ENCODE measurements around the gene LRRC28. TPM values are rescaled to one million over a fixed set of nuclear protein-coding genes. Genes with fewer than 3 reads are reported as not detected.
"Not testable (repeated sequence)": the region's sequence is repeated elsewhere in the genome, so short reads cannot be mapped to it uniquely, and the experiment has no call there.

Gene LRRC28
- total and polyA plus RNA-seq, 3 donors from 2014 or later, result 78.9 to 100.0 (median 97.1) TPM

GRCh38 chr15:99390667-99391066 lies 139.4 kb downstream of the LRRC28 start:
- Histone ChIP-seq H3K36me3 (ENCODE audit: low read depth, missing control alignments) (no peaks in the 10 kb centered on the region), H3K4me1 (no peaks in the 10 kb centered on the region), H3K27me3 (no peaks in the 10 kb centered on the region), H3K27ac (no peak overlapping the region), H3K4me3 (no peak overlapping the region), H3K9me3 (no peaks in the 10 kb centered on the region)
- intact Hi-C loops (cut with DNase I; ENCODE audit: low total_unique reads), result no loop called here
- 63 to 73% methylated on average over 5 of the region's 5 CpGs for WGBS, 2 donors
- no peak for DNase-seq
- TF ChIP-seq CTCF (IDR thresholded peaks at IDR 0.05) (no peak), POLR2A (IDR thresholded peaks at IDR 0.05) (no peak)

- H3K4me1 ChIP-seq, result no peaks in the 10 kb centered on the region
- no peaks in the 10 kb centered on the region for H3K9me3 ChIP-seq
- no peaks in the 10 kb centered on the region for H3K27me3 ChIP-seq
- no peak for DNase-seq
- H3K4me3 ChIP-seq, result no peak overlapping the region
- TF ChIP-seq POLR2A (IDR thresholded peaks at IDR 0.05), result no peak
- TF ChIP-seq CTCF (IDR thresholded peaks at IDR 0.05), result no peak
- H3K36me3 ChIP-seq (ENCODE audit: low read depth, missing control alignments), result no peaks in the 10 kb centered on the region
- H3K27ac ChIP-seq, result no peak overlapping the region
- intact Hi-C loops (cut with DNase I; ENCODE audit: low total_unique reads), result no loop called here
- WGBS, 2 donors, result 72 to 84% methylated on average over 1 of the region's 1 CpG
Measured at GRCh38 chr15:99393641-99394040, 142.4 kb downstream of the LRRC28 start.

- intact Hi-C loops (cut with DNase I; ENCODE audit: low total_unique reads), result no loop called here
- no peaks in the 10 kb centered on the region for H3K9me3 ChIP-seq
Measured at GRCh38 chr15:99396375-99396774, 145.1 kb downstream of the LRRC28 start.

GRCh38 chr15:99399061-99399460 lies 147.8 kb downstream of the LRRC28 start:
- no peak for DNase-seq
- no peak for TF ChIP-seq POLR2A (IDR thresholded peaks at IDR 0.05)
- TF ChIP-seq CTCF (IDR thresholded peaks at IDR 0.05), result no peak
- no peak overlapping the region for H3K4me3 ChIP-seq
- no peak overlapping the region for H3K27ac ChIP-seq
- no peaks in the 10 kb centered on the region for H3K4me1 ChIP-seq
- H3K9me3 ChIP-seq, result no peaks in the 10 kb centered on the region
- H3K36me3 ChIP-seq (ENCODE audit: low read depth, missing control alignments), result no peaks in the 10 kb centered on the region
- no peaks in the 10 kb centered on the region for H3K27me3 ChIP-seq
- WGBS, 2 donors, result 84 to 91% methylated on average over 5 of the region's 5 CpGs
- intact Hi-C loops (cut with DNase I; ENCODE audit: low total_unique reads), result no loop called here

More at GRCh38 chr15:99396375-99396774, 145.1 kb downstream of the LRRC28 start:
- Histone ChIP-seq H3K36me3 (ENCODE audit: low read depth, missing control alignments) (no peaks in the 10 kb centered on the region), H3K27ac (no peak overlapping the region), H3K4me3 (no peak overlapping the region), H3K4me1 (no peaks in the 10 kb centered on the region), H3K27me3 (no peaks in the 10 kb centered on the region)
- no peak for DNase-seq
- TF ChIP-seq CTCF (IDR thresholded peaks at IDR 0.05) (no peak), POLR2A (IDR thresholded peaks at IDR 0.05) (no peak)
- WGBS, 2 donors, result 91% methylated on average over 5 of the region's 5 CpGs

DNA sequence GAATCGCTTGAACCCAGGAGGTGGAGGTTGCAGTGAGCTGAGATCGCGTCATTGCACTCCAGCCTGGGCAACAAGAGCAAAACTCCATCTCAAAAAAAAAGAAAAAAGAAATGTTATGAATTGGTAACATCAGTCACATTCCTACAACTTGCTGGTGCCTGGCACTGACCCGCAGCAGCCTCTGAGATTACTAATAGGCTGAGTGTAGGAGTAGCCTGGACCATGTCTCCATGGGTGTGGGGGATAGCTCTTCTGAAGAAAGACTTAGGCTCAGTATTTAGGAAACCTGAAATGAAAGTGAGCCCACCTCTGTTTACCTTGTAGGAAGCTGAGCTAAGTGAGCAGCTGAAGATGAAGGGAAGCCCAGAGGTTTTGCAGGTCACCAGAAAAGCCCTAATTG lies 148.3 kb downstream of the LRRC28 start:
- intact Hi-C loops (cut with DNase I; ENCODE audit: low total_unique reads), result no loop called here
- WGBS, 2 donors, result 78 to 83% methylated on average over 4 of the region's 4 CpGs
- no peak for TF ChIP-seq POLR2A (IDR thresholded peaks at IDR 0.05)
- no peak for TF ChIP-seq CTCF (IDR thresholded peaks at IDR 0.05)
- H3K4me1 ChIP-seq, result no peaks in the 10 kb centered on the region
- no peak overlapping the region for H3K4me3 ChIP-seq
- H3K9me3 ChIP-seq, result no peaks in the 10 kb centered on the region
- no peak overlapping the region for H3K27ac ChIP-seq
- no peaks in the 10 kb centered on the region for H3K27me3 ChIP-seq
- DNase-seq, result no peak
- no peaks in the 10 kb centered on the region for H3K36me3 ChIP-seq (ENCODE audit: low read depth, missing control alignments)

DNA sequence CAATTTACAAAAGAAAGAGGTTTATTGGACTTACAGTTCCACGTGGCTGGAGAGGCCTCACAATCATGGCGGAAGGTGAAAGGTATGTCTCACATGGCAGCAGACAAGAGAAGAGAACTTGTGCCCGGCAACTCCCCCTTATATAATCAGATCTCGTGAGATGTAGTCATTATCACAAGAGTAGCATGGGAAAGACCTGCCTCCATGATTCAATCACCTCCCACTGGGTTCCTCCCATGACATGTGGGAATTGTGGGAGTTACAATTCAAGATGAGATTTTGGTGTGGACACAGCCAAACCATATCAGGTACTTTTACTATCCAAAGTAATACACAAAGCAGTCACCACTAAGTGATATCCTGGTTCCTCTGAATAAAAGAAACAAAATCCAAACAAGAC lies 149.9 kb downstream of the LRRC28 start:
- H3K9me3 ChIP-seq; H3K27me3 ChIP-seq; H3K4me3 ChIP-seq; H3K36me3 ChIP-seq (ENCODE audit: low read depth, missing control alignments); DNase-seq; H3K27ac ChIP-seq; intact Hi-C loops (cut with DNase I; ENCODE audit: low total_unique reads); H3K4me1 ChIP-seq: not testable (repeated sequence)
- WGBS, 2 donors, result 90 to 95% methylated on average over 4 of the region's 4 CpGs
